Measurements from ENCODE around the gene GRAP2. TPM values are rescaled to one million over a fixed set of nuclear protein-coding genes. Genes with fewer than 3 reads are reported as not detected.

The GRAP2 gene
- total RNA-seq, 6 donors from 2014 or later: 3.2 to 22.0 (median 7.2) TPM

GRCh38 chr22:39939830-39940229, 38.9 kb downstream of the GRAP2 start:
- whole genome bisulfite sequencing, 2 donors: 93 to 97% methylated on average over 3 of the region's 3 CpGs
- Histone ChIP-seq H3K36me3 (no peaks in the 10 kb centered on the region), H3K4me1 (no peaks in the 10 kb centered on the region), H3K27me3 (no peaks in the 10 kb centered on the region), H3K27ac (no peak overlapping the region), H3K9me3 (no peaks in the 10 kb centered on the region), H3K4me3 (no peak overlapping the region)
- DNase-seq (no peak), ATAC-seq (ENCODE audit: low FRiP score in 2 of 2) (no peak)
- TF ChIP-seq POLR2AphosphoS5 (IDR thresholded peaks at IDR 0.05): no peak
- no peak for TF ChIP-seq POLR2A (IDR thresholded peaks at IDR 0.05)
- TF ChIP-seq EP300 (IDR thresholded peaks at IDR 0.05): no peak
- TF ChIP-seq, protein P1, sequence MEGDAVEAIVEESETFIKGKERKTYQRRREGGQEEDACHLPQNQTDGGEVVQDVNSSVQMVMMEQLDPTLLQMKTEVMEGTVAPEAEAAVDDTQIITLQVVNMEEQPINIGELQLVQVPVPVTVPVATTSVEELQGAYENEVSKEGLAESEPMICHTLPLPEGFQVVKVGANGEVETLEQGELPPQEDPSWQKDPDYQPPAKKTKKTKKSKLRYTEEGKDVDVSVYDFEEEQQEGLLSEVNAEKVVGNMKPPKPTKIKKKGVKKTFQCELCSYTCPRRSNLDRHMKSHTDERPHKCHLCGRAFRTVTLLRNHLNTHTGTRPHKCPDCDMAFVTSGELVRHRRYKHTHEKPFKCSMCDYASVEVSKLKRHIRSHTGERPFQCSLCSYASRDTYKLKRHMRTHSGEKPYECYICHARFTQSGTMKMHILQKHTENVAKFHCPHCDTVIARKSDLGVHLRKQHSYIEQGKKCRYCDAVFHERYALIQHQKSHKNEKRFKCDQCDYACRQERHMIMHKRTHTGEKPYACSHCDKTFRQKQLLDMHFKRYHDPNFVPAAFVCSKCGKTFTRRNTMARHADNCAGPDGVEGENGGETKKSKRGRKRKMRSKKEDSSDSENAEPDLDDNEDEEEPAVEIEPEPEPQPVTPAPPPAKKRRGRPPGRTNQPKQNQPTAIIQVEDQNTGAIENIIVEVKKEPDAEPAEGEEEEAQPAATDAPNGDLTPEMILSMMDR (IDR thresholded peaks at IDR 0.05): no peak

DNA sequence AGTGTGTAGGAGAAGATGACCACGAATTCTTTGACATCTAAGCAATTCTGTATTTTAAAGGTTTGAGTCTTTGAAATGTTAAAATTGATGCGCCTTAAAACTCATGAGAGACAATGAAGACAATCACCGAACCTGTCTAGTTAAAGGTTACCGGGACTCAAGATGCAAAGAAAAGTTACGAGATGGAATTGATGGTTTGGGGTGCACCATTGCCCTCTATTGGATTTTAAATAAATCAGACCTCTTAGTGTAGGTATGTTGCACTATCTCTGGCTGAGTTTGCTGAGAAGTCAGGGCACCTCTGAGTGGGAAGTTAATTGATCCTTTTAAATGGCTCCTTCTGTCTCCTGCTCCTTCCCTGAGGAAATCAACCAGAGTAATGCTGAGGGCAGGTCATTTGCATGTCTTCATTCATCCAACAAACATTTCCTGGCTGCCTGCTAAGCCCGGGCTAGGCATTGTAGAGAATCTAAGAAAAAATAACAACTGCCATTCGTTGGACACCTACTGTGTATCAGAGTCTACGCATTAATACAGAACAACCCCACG, 39.9 kb downstream of the GRAP2 start:
- ATAC-seq (ENCODE audit: low FRiP score in 2 of 2): no peak
- WGBS, 2 donors: 68 to 74% methylated on average over 9 of the region's 9 CpGs
- H3K9me3 ChIP-seq: no peaks in the 10 kb centered on the region
- H3K4me1 ChIP-seq: no peaks in the 10 kb centered on the region
- no peaks in the 10 kb centered on the region for H3K27me3 ChIP-seq
- H3K4me3 ChIP-seq: no peak overlapping the region
- TF ChIP-seq POLR2AphosphoS5 (IDR thresholded peaks at IDR 0.05) (no peak), POLR2A (IDR thresholded peaks at IDR 0.05) (no peak), EP300 (IDR thresholded peaks at IDR 0.05) (no peak)
- TF ChIP-seq, protein P1 (IDR thresholded peaks at IDR 0.05): no peak
- H3K36me3 ChIP-seq: no peaks in the 10 kb centered on the region
- no peak overlapping the region for H3K27ac ChIP-seq
- DNase-seq: no peak

DNA sequence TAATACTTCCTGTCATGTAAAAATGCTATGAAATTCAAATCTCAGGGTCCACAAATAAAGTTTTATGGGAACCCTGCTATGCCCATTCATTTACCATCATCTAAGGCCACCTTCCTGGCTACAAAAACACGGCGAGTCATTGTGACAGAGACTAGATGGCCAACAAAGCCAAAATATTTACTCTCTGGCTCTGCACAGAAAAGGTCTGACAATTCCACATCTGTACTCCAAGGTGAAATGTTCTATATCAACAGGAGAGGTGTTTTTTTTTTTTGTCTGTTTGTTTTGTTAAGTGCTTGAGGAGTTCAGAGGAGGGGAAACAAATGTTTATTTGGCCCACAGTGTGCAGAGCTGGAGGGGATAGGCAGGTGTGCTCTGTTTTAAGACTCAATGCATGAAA, 40.7 kb downstream of the GRAP2 start:
- WGBS, 2 donors: 76 to 84% methylated on average over 2 of the region's 2 CpGs
- H3K36me3 ChIP-seq: no peaks in the 10 kb centered on the region
- TF ChIP-seq, protein P1 (IDR thresholded peaks at IDR 0.05): no peak
- no peak for TF ChIP-seq POLR2A (IDR thresholded peaks at IDR 0.05)
- no peak for TF ChIP-seq EP300 (IDR thresholded peaks at IDR 0.05)
- no peak for TF ChIP-seq POLR2AphosphoS5 (IDR thresholded peaks at IDR 0.05)
- no peak overlapping the region for H3K27ac ChIP-seq
- ATAC-seq (ENCODE audit: low FRiP score in 2 of 2) (no peak), DNase-seq (no peak)
- H3K4me1 ChIP-seq: peaks cover under 1 to 6% (median 3%) of the 10 kb centered on the region in 4 donors
- H3K4me3 ChIP-seq: no peak overlapping the region
- H3K9me3 ChIP-seq: no peaks in the 10 kb centered on the region
- no peaks in the 10 kb centered on the region for H3K27me3 ChIP-seq

DNA sequence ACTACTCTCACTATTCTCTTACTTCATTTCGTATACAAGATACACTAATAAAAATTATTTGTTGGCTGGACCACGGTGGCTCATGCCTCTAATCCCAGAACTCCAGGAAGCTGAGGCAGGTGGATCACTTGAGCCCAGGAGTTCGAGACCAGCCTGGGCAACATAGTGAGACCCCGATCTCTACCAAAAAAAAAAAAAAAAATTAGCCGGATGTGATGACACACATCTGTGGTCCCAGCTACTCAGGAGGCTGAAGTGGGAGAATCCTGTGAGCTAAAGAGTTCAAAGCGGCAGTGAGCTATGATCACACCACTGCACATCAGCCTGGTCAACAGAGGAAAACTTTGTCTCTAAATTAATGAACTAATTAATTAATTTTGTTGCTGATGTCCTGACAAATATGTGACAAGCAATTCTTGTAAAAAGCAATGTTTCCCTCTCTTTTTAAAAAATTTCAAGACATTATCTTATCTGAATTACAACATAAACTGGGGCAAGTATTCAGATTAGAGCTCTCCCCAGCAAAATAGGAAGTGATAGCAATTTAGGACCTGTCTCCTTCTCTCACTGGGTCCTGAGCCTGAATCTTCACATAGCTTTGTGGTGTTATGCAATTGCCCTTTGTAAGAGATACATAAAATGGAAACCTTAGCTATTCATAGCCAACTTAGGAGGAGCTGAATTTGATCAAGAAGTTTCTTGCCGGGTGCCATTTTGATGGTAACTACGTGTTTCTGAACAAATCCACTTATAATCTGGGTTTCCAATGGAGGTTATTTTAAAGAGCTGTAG, 41.8 kb downstream of the GRAP2 start:
- no peaks in the 10 kb centered on the region for H3K36me3 ChIP-seq
- peaks cover 8 to 15% (median 13%) of the 10 kb centered on the region in 4 donors for H3K4me1 ChIP-seq
- 83 to 93% methylated on average over 8 of the region's 8 CpGs for WGBS, 2 donors
- H3K27ac ChIP-seq: no peak overlapping the region
- TF ChIP-seq, protein P1 (IDR thresholded peaks at IDR 0.05): no peak
- TF ChIP-seq POLR2A (IDR thresholded peaks at IDR 0.05): no peak
- TF ChIP-seq EP300 (IDR thresholded peaks at IDR 0.05): no peak
- TF ChIP-seq POLR2AphosphoS5 (IDR thresholded peaks at IDR 0.05): no peak
- H3K4me3 ChIP-seq: no peak overlapping the region
- ATAC-seq (ENCODE audit: low FRiP score in 2 of 2) (no peak), DNase-seq (no peak)
- no peaks in the 10 kb centered on the region for H3K27me3 ChIP-seq
- no peaks in the 10 kb centered on the region for H3K9me3 ChIP-seq
